ENCODE measurements around the gene HIKESHI. TPM values are rescaled to one million over a fixed set of nuclear protein-coding genes. Genes with fewer than 3 reads are reported as not detected.

HIKESHI gene
- total and polyA plus RNA-seq, 2 of the 13 experiments (the other 11 are each of a cell fraction or from before 2014, with no cell fraction given), result 67.8 to 74.8 TPM

DNA sequence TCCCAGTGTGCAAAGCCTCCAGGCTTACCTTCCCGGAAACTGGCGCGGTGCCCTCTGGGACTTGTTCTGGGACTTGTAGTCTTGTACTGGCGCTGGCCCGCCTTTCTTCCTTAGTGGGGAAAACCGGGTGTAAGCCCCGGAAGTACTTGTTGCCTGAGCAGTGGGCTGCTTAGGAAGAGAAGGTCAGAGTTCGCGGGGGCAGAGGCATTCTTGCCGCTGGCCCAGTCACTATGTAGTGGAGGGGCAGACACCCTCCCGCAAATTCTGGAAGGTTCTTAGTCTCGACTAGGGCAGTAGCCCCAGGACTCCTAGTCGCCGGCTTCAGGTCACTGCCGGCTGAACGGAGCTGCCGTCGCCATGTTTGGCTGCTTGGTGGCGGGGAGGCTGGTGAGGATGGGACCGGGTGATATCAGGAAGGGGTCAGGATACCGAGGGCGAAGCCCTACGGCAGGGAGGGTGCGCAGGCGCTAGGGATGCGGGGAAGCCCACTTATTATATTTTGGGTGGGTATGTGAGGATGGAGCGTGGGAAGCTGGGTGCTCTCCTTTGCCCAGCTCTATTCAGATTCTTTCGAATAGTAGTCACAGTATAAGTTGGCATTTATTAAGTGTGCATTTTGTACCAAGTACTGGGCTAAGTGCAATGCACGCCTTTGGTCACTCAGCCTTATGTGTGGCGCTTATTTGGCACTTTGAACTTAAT is at the start of gene HIKESHI (continued):
- TF ChIP-seq HNRNPL (IDR thresholded peaks at IDR 0.05; ENCODE audit: low read depth, low read length), result no peak
- no peak for TF ChIP-seq ADNP (CRISPR knock-in tag; IDR thresholded peaks at IDR 0.05)
- TF ChIP-seq SALL2 (CRISPR knock-in tag; IDR thresholded peaks at IDR 0.05), result peak; percentile 88; the same call in 1 of the 2 replicates
- peak; percentile 94 for TF ChIP-seq PHF8 (CRISPR knock-in tag; IDR thresholded peaks at IDR 0.05)
- TF ChIP-seq, protein P1, sequence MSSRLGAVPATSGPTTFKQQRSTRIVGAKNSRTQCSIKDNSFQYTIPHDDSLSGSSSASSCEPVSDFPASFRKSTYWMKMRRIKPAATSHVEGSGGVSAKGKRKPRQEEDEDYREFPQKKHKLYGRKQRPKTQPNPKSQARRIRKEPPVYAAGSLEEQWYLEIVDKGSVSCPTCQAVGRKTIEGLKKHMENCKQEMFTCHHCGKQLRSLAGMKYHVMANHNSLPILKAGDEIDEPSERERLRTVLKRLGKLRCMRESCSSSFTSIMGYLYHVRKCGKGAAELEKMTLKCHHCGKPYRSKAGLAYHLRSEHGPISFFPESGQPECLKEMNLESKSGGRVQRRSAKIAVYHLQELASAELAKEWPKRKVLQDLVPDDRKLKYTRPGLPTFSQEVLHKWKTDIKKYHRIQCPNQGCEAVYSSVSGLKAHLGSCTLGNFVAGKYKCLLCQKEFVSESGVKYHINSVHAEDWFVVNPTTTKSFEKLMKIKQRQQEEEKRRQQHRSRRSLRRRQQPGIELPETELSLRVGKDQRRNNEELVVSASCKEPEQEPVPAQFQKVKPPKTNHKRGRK (CRISPR knock-in tag; IDR thresholded peaks at IDR 0.05), result no peak
- peak; percentile 55; the same call in 1 of the 2 replicates for TF ChIP-seq CAMTA2 (CRISPR knock-in tag; IDR thresholded peaks at IDR 0.05; ENCODE audit: borderline replicate concordance)
- no peak for TF ChIP-seq ONECUT2 (CRISPR knock-in tag; IDR thresholded peaks at IDR 0.05)
- TF ChIP-seq ZNF326 (CRISPR knock-in tag; IDR thresholded peaks at IDR 0.05; ENCODE audit: borderline replicate concordance), result no peak
- no peak for TF ChIP-seq JDP2 (CRISPR knock-in tag; IDR thresholded peaks at IDR 0.05; ENCODE audit: borderline replicate concordance)
- no peak for TF ChIP-seq ZNF75D (CRISPR knock-in tag; IDR thresholded peaks at IDR 0.05; ENCODE audit: borderline replicate concordance)
- no peak for TF ChIP-seq CENPT (CRISPR knock-in tag; IDR thresholded peaks at IDR 0.05; ENCODE audit: low read depth)
- no peak for TF ChIP-seq TMF1 (CRISPR knock-in tag; IDR thresholded peaks at IDR 0.05; ENCODE audit: low read depth)
- peak; percentile 78; the same call in 1 of the 2 replicates for TF ChIP-seq GTF3A (CRISPR knock-in tag; conservative IDR thresholded peaks at IDR 0.05)
- TF ChIP-seq, protein P2, sequence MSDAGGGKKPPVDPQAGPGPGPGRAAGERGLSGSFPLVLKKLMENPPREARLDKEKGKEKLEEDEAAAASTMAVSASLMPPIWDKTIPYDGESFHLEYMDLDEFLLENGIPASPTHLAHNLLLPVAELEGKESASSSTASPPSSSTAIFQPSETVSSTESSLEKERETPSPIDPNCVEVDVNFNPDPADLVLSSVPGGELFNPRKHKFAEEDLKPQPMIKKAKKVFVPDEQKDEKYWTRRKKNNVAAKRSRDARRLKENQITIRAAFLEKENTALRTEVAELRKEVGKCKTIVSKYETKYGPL (CRISPR knock-in tag; IDR thresholded peaks at IDR 0.05), result no peak
- TF ChIP-seq ZNF282 (IDR thresholded peaks at IDR 0.05; ENCODE audit: partially characterized antibody), result no peak
- TF ChIP-seq, protein P3, sequence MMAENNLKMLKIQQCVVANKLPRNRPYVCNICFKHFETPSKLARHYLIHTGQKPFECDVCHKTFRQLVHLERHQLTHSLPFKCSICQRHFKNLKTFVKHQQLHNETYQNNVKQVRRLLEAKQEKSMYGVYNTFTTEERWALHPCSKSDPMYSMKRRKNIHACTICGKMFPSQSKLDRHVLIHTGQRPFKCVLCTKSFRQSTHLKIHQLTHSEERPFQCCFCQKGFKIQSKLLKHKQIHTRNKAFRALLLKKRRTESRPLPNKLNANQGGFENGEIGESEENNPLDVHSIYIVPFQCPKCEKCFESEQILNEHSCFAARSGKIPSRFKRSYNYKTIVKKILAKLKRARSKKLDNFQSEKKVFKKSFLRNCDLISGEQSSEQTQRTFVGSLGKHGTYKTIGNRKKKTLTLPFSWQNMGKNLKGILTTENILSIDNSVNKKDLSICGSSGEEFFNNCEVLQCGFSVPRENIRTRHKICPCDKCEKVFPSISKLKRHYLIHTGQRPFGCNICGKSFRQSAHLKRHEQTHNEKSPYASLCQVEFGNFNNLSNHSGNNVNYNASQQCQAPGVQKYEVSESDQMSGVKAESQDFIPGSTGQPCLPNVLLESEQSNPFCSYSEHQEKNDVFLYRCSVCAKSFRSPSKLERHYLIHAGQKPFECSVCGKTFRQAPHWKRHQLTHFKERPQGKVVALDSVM (CRISPR knock-in tag; IDR thresholded peaks at IDR 0.05), result peak; percentile 59
- TF ChIP-seq BRCA1 (CRISPR knock-in tag; IDR thresholded peaks at IDR 0.05), result 0 out of 2 replicates have a peak, but pooled peaks have one; percentile 47
- TF ChIP-seq MEIS1 (CRISPR knock-in tag; IDR thresholded peaks at IDR 0.05; ENCODE audit: borderline replicate concordance), result peak; percentile 75; the same call in 1 of the 2 replicates
- TF ChIP-seq, protein P4, sequence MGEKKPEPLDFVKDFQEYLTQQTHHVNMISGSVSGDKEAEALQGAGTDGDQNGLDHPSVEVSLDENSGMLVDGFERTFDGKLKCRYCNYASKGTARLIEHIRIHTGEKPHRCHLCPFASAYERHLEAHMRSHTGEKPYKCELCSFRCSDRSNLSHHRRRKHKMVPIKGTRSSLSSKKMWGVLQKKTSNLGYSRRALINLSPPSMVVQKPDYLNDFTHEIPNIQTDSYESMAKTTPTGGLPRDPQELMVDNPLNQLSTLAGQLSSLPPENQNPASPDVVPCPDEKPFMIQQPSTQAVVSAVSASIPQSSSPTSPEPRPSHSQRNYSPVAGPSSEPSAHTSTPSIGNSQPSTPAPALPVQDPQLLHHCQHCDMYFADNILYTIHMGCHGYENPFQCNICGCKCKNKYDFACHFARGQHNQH (CRISPR knock-in tag; IDR thresholded peaks at IDR 0.05), result 0 out of 2 replicates have a peak, but pooled peaks have one; percentile 64
- TF ChIP-seq, protein P5, sequence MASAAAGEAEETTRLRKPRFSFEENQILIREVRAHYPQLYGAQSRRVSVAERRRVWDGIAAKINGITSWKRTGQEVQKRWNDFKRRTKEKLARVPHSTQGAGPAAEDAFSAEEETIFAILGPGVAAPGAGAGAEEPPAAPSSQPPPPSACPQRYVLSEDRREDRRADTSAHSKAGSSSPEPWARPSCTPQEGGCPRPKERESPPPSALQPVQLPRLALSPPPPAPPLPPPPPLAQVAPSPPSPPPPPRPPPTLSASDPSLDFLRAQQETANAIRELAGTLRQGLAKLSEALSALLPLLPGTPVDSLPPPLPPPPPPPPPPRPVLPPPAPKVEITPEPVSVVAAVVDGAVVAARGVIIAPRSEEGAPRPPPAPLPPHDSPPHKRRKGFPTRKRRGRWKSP (CRISPR knock-in tag; IDR thresholded peaks at IDR 0.05), result peak; percentile 38; the same call in 1 of the 2 replicates
- no peak for TF ChIP-seq ZNF549 (CRISPR knock-in tag; IDR thresholded peaks at IDR 0.05)
- no peak; the same call in 1 of the 2 replicates for TF ChIP-seq MAF1 (CRISPR knock-in tag; IDR thresholded peaks at IDR 0.05; ENCODE audit: borderline replicate concordance)
- TF ChIP-seq ZNF274 (CRISPR knock-in tag; IDR thresholded peaks at IDR 0.05), result peak; percentile 71; the same call in 1 of the 2 replicates
- no peak for TF ChIP-seq DNMT3B (CRISPR knock-in tag; conservative IDR thresholded peaks at IDR 0.05)

All from HepG2 (cell line).